Loucy (cell line): ENCODE results near the gene PKP3.
"Not testable (repeated sequence)": the region's sequence is repeated elsewhere in the genome, so short reads cannot be mapped to it uniquely, and the experiment has no call there.

ENCODE experiments used
- H2AFZ ChIP-seq: fragments of 200-600 bp; sonication (generic); 2 replicates; pipeline ENCODE4 v1.6.0; 2016; ENCODE audit warnings: antibody characterized with exemption, mild to moderate bottlenecking, low read length, moderate library complexity
- H3F3A ChIP-seq: fragments of 200-600 bp; 2 replicates; pipeline ENCODE4 v1.6.0; 2016; ENCODE audit warnings: antibody characterized with exemption, low read depth, mild to moderate bottlenecking
- H3K27me3 ChIP-seq: fragments of 200-600 bp; sonication (generic); 2 replicates; pipeline ENCODE4 v1.6.1; 2014; ENCODE audit warnings: low read length, mild to moderate bottlenecking; ENCODE audit not compliant: insufficient read depth, poor library complexity, severe bottlenecking
- H3K36me3 ChIP-seq: fragments of 200-600 bp; sonication (generic); 2 replicates; pipeline ENCODE4 v1.6.1; 2016; ENCODE audit warnings: low read length; ENCODE audit not compliant: insufficient read depth
- H3K4me1 ChIP-seq: fragments of 200-600 bp; sonication (generic); 2 replicates; pipeline ENCODE4 v1.5.1; 2014; ENCODE audit warnings: low read length, mild to moderate bottlenecking; ENCODE audit not compliant: insufficient read depth, poor library complexity, severe bottlenecking
- H3K4me2 ChIP-seq: fragments of 200-600 bp; sonication (generic); 2 replicates; pipeline ENCODE4 v1.6.0; 2014; ENCODE audit warnings: antibody characterized with exemption, low read length, low read depth, mild to moderate bottlenecking; ENCODE audit not compliant: poor library complexity, severe bottlenecking
- H3K4me3 ChIP-seq: fragments of 200-600 bp; sonication (generic); 2 replicates; pipeline ENCODE4 v1.5.1; 2014; ENCODE audit warnings: low read length, mild to moderate bottlenecking, mixed read lengths; ENCODE audit not compliant: poor library complexity, severe bottlenecking
- H3K79me2 ChIP-seq: fragments of 200-600 bp; sonication (generic); 2 replicates; pipeline ENCODE4 v1.6.1; 2014; ENCODE audit warnings: low read length; ENCODE audit not compliant: insufficient read depth
- H3K9ac ChIP-seq: fragments of 200-600 bp; sonication (generic); 2 replicates; pipeline ENCODE4 v1.6.0; 2014; ENCODE audit warnings: mild to moderate bottlenecking, low read depth, low read length, moderate library complexity; ENCODE audit not compliant: poor library complexity, severe bottlenecking
- H3K9me2 ChIP-seq: fragments of 200-600 bp; sonication (generic); replicated peaks from 2 replicates; pipeline ENCODE4 v1.6.1; 2016; ENCODE audit warnings: low read depth, low read length, mixed read lengths
- H3K9me3 ChIP-seq: fragments of 200-600 bp; sonication (generic); 2 replicates; pipeline ENCODE4 v1.6.1; 2014; ENCODE audit warnings: mild to moderate bottlenecking, antibody characterized with exemption, low read length, low read depth; ENCODE audit not compliant: insufficient read depth
- H4K20me1 ChIP-seq: fragments of 200-600 bp; sonication (generic); 2 replicates; pipeline ENCODE4 v1.6.0; 2014; ENCODE audit warnings: antibody characterized with exemption, low read length, mild to moderate bottlenecking; ENCODE audit not compliant: insufficient read depth, poor library complexity, severe bottlenecking
- EZH2phosphoT487 ChIP-seq: fragments of 200-600 bp; IDR thresholded peaks from 2 replicates; pipeline ENCODE4 v1.6.1; 2018; ENCODE audit warnings: antibody characterized with exemption, mild to moderate bottlenecking, moderate library complexity, borderline replicate concordance
- TF ChIP-seq, protein P1 (sequence below): fragments of 200-600 bp; sonication (generic); conservative IDR thresholded peaks from 2 replicates; pipeline ENCODE4 v1.5.1; 2014; ENCODE audit warnings: mild to moderate bottlenecking, antibody characterized with exemption, low read length

PKP3 gene

GRCh38 chr11:359181-359714, 34.8 kb upstream of the PKP3 start:
- H3K27me3 ChIP-seq: no peaks in the 10 kb centered on the region
- peaks cover 5% of the 10 kb centered on the region; the same call in 1 of the 2 replicates for H3K79me2 ChIP-seq
- H3K9me2 ChIP-seq: no peaks in the 10 kb centered on the region
- no peaks in the 10 kb centered on the region for H3K36me3 ChIP-seq
- peaks cover 6% of the 10 kb centered on the region; the same call in 1 of the 2 replicates for H3F3A ChIP-seq
- H3K4me3 ChIP-seq: no peak overlapping the region
- H3K9ac ChIP-seq: no peak overlapping the region
- H4K20me1 ChIP-seq: no peaks in the 10 kb centered on the region
- peaks cover 21% of the 10 kb centered on the region for H3K4me1 ChIP-seq
- H2AFZ ChIP-seq: no peak overlapping the region
- H3K4me2 ChIP-seq: no peak overlapping the region
- no peak for TF ChIP-seq EZH2phosphoT487
- TF ChIP-seq, protein P1, sequence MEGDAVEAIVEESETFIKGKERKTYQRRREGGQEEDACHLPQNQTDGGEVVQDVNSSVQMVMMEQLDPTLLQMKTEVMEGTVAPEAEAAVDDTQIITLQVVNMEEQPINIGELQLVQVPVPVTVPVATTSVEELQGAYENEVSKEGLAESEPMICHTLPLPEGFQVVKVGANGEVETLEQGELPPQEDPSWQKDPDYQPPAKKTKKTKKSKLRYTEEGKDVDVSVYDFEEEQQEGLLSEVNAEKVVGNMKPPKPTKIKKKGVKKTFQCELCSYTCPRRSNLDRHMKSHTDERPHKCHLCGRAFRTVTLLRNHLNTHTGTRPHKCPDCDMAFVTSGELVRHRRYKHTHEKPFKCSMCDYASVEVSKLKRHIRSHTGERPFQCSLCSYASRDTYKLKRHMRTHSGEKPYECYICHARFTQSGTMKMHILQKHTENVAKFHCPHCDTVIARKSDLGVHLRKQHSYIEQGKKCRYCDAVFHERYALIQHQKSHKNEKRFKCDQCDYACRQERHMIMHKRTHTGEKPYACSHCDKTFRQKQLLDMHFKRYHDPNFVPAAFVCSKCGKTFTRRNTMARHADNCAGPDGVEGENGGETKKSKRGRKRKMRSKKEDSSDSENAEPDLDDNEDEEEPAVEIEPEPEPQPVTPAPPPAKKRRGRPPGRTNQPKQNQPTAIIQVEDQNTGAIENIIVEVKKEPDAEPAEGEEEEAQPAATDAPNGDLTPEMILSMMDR: no peak
- no peaks in the 10 kb centered on the region; the same call in 1 of the 2 replicates for H3K9me3 ChIP-seq

- Histone ChIP-seq H2AFZ (no peak overlapping the region), H4K20me1 (no peaks in the 10 kb centered on the region), H3K9ac (no peak overlapping the region), H3K36me3 (no peaks in the 10 kb centered on the region), H3K9me3 (no peaks in the 10 kb centered on the region; the same call in 1 of the 2 replicates), H3K4me1 (peaks cover 16% of the 10 kb centered on the region), H3K4me3 (no peak overlapping the region), H3K4me2 (no peak overlapping the region), H3K27me3 (no peaks in the 10 kb centered on the region), H3K9me2 (no peaks in the 10 kb centered on the region), H3K79me2 (peaks cover 3% of the 10 kb centered on the region; the same call in 1 of the 2 replicates), H3F3A (peaks cover 4% of the 10 kb centered on the region; the same call in 1 of the 2 replicates)
- no peak for TF ChIP-seq EZH2phosphoT487
- TF ChIP-seq, protein P1: no peak
Observed at GRCh38 chr11:360326-361280, 33.4 kb upstream of the PKP3 start.

DNA sequence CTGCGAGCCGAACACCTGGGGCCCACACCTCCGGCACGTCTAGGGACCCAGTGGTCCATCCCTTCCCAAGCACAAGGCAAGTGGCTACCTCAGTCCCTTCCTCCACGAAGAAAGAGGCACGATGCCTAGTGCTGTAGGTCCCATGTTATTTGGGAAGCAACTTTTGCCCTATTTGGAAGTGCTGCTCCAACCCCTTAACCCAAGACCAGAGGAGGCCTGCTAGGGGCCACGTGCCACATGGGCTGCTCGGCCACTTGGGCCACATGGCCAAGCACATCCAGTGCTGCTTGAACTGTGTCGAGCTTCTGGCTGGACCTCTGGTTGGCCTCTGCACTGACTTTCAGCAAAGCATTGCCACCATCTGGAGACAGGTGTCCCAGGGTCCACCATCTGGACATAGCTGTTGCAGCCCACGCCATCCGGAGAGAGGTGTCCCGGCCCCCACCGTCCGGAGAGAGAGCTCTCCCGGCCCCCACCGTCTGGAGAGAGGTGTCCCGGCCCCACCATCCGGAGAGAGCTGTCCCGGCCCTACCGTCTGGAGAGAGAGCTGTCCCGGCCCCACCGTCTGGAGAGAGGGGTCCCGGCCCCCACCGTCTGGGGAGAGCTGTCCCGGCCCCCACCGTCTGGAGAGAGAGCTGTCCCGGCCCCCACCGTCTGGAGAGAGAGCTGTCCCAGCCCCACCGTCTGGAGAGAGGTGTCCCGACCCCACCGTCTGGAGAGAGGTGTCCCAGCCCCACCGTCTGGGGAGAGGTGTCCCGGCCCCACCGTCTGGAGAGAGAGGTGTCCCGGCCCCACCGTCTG, 31.2 kb upstream of the PKP3 start:
- H3K4me1 ChIP-seq: peaks cover 11% of the 10 kb centered on the region

GRCh38 chr11:363443-363805, 30.6 kb upstream of the PKP3 start:
- H2AFZ ChIP-seq, H3K4me2 ChIP-seq, H3K36me3 ChIP-seq, H3K9me3 ChIP-seq, H4K20me1 ChIP-seq, H3K9ac ChIP-seq, H3K9me2 ChIP-seq, H3F3A ChIP-seq, H3K27me3 ChIP-seq, H3K4me3 ChIP-seq, H3K79me2 ChIP-seq: not testable (repeated sequence)
- peaks cover 11% of the 10 kb centered on the region for H3K4me1 ChIP-seq

More for the DNA sequence above, 31.2 kb upstream of the PKP3 start:
- H3K9me2 ChIP-seq: no peaks in the 10 kb centered on the region
- H3K79me2 ChIP-seq: no peaks in the 10 kb centered on the region
- H3K27me3 ChIP-seq: no peaks in the 10 kb centered on the region
- H3K9ac ChIP-seq: no peak overlapping the region
- no peaks in the 10 kb centered on the region; the same call in 1 of the 2 replicates for H3K9me3 ChIP-seq
- no peaks in the 10 kb centered on the region for H4K20me1 ChIP-seq
- TF ChIP-seq, protein P1: no peak
- no peak for TF ChIP-seq EZH2phosphoT487
- H3F3A ChIP-seq: peaks cover 2% of the 10 kb centered on the region; the same call in 1 of the 2 replicates
- H3K4me3 ChIP-seq: no peak overlapping the region
- H3K36me3 ChIP-seq: no peaks in the 10 kb centered on the region
- no peak overlapping the region for H2AFZ ChIP-seq
- H3K4me2 ChIP-seq: no peak overlapping the region
